ENCODE measurements around the gene RND2.

RND2 gene

DNA sequence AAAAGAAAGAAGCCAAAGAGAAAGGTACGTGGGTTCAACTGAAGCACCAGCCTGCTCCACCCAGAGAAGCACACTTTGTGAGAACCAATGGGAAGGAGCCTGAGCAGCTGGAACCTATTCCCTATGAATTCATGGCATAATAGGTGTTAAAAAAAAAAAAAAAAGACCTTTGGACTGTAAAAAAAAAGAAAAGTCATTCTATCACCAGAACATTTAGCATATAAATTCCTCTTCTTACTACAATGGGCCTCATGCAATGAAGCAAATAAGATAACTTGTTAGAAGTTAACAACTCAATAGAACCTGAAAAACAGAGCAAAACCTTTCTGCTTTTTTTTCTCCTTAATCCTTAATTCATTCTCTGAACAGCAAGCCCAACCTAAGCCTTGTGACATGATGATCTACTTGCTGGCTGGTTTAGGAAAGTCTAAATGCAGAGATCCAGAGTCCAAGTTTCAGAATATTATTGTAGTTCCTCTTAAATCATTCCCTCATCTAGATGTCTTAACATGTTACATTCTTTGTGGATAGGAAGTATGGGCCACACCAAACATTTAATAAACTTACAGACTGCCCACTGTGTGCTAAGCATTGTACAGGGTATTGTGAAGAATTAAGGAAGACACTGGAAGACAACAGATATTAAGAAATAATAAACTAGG is 54.7 kb downstream of the RND2 start:
- DNase-seq (ENCODE audit: low spot score) = no peak

Measured in COLO829 (cell line).